Measurements from ENCODE around the gene TSPEAR.

Gene TSPEAR

DNA sequence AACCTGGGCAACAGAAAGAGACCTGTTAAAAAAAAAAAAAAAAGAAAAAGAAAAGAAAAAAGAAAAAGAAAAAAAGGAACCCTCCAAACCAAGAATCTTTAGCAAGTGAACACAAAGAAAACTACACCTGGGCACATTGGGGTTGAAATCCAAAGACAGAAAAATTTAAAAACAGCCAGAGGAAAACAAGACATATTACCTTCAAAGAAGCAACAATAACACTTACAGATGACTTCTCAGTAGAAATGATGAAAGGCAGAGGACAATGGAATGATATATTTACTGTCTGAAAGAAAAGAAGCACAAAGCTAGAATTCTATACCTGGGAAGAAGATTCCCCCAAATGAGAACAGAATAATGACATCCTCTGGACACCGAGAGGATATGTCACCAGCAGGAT, 168.7 kb downstream of the TSPEAR start:
- H3K36me3 ChIP-seq = no peaks in the 10 kb centered on the region
- peak overlapping the region; percentile 88 for H3K27ac ChIP-seq
- peaks cover 58 to 69% of the 10 kb centered on the region in 2 experiments for H3K4me1 ChIP-seq (ENCODE audit: control insufficient read depth in 1 of 2, insufficient read depth in 1 of 2, low read depth in 1 of 2, low read length in 1 of 2)
- TF ChIP-seq, protein P1, sequence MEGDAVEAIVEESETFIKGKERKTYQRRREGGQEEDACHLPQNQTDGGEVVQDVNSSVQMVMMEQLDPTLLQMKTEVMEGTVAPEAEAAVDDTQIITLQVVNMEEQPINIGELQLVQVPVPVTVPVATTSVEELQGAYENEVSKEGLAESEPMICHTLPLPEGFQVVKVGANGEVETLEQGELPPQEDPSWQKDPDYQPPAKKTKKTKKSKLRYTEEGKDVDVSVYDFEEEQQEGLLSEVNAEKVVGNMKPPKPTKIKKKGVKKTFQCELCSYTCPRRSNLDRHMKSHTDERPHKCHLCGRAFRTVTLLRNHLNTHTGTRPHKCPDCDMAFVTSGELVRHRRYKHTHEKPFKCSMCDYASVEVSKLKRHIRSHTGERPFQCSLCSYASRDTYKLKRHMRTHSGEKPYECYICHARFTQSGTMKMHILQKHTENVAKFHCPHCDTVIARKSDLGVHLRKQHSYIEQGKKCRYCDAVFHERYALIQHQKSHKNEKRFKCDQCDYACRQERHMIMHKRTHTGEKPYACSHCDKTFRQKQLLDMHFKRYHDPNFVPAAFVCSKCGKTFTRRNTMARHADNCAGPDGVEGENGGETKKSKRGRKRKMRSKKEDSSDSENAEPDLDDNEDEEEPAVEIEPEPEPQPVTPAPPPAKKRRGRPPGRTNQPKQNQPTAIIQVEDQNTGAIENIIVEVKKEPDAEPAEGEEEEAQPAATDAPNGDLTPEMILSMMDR (IDR thresholded peaks at IDR 0.05) = no peak
- no peaks in the 10 kb centered on the region for H3K9me3 ChIP-seq
- peak overlapping the region in 1 of 2 experiments; percentile 13 for H3K4me3 ChIP-seq (ENCODE audit: low read depth in 1 of 2, low read length in 1 of 2)
- H3K27me3 ChIP-seq = no peaks in the 10 kb centered on the region

GRCh38 chr21:44540741-44541288, 170.6 kb downstream of the TSPEAR start:
- H3K4me1 ChIP-seq (ENCODE audit: control insufficient read depth in 1 of 2, insufficient read depth in 1 of 2, low read depth in 1 of 2, low read length in 1 of 2) = peaks cover 44 to 51% of the 10 kb centered on the region in 2 experiments
- TF ChIP-seq, protein P1 (IDR thresholded peaks at IDR 0.05) = no peak
- no peaks in the 10 kb centered on the region for H3K36me3 ChIP-seq
- no peaks in the 10 kb centered on the region for H3K27me3 ChIP-seq
- peak overlapping the region in 1 of 2 experiments; percentile 34 for H3K4me3 ChIP-seq (ENCODE audit: low read depth in 1 of 2, low read length in 1 of 2)
- peak overlapping the region; percentile 88 for H3K27ac ChIP-seq
- no peaks in the 10 kb centered on the region for H3K9me3 ChIP-seq

GRCh38 chr21:44539991-44540666, 171.2 kb downstream of the TSPEAR start, which contains the start of gene KRTAP10-1:
Gene KRTAP10-1, minus strand, starts transcription at chr21:44540195. Its CDS starts 45 bp downstream, at chr21:44540150.
- no peaks in the 10 kb centered on the region for H3K36me3 ChIP-seq
- TF ChIP-seq, protein P1 (IDR thresholded peaks at IDR 0.05) = no peak

DNA sequence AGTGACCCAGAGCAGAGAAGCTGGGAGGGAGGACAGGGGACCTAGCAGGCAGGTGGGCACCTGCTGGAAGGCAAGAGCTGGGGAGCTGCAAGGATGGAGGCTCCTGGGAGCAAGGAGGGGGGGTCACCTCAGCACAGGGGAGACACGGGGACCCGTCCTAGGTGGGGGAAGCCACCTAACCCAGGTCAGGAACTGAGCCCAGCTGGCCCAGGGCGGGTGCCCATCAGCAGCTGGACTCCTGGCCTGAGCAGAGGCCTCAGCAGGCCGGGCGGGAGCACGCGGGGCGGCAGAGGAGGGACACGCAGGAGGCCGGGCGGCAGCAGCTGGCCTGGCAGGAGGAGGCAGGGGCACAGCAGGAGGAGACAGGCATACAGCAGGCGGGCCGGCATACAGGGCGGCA, 172.3 kb downstream of the TSPEAR start:
- TF ChIP-seq, protein P1 (IDR thresholded peaks at IDR 0.05) = no peak

More at GRCh38 chr21:44539991-44540666, 171.2 kb downstream of the TSPEAR start, which contains the start of gene KRTAP10-1:
- Histone ChIP-seq H3K9me3 (no peaks in the 10 kb centered on the region), H3K27ac (peak within 1 kb of the TSS; percentile 88), H3K27me3 (no peaks in the 10 kb centered on the region), H3K4me1 (ENCODE audit: control insufficient read depth in 1 of 2, insufficient read depth in 1 of 2, low read depth in 1 of 2, low read length in 1 of 2) (peaks cover 44 to 54% of the 10 kb centered on the region in 2 experiments), H3K4me3 (ENCODE audit: low read depth in 1 of 2, low read length in 1 of 2) (no peak within 1 kb of the TSS)

GRCh38 chr21:44537930-44538911, 173.2 kb downstream of the TSPEAR start:
- no peaks in the 10 kb centered on the region for H3K9me3 ChIP-seq
- H3K4me3 ChIP-seq (ENCODE audit: low read depth in 1 of 2, low read length in 1 of 2) = no peak overlapping the region
- H3K27me3 ChIP-seq = no peaks in the 10 kb centered on the region
- TF ChIP-seq, protein P1 (IDR thresholded peaks at IDR 0.05) = no peak
- no peaks in the 10 kb centered on the region for H3K36me3 ChIP-seq
- H3K27ac ChIP-seq = no peak overlapping the region
- H3K4me1 ChIP-seq (ENCODE audit: control insufficient read depth in 1 of 2, insufficient read depth in 1 of 2, low read depth in 1 of 2, low read length in 1 of 2) = peaks cover 41 to 47% of the 10 kb centered on the region in 2 experiments

More for the DNA sequence above, 172.3 kb downstream of the TSPEAR start:
- Histone ChIP-seq H3K27ac (no peak overlapping the region), H3K36me3 (no peaks in the 10 kb centered on the region), H3K4me1 (ENCODE audit: control insufficient read depth in 1 of 2, insufficient read depth in 1 of 2, low read depth in 1 of 2, low read length in 1 of 2) (peaks cover 49 to 55% of the 10 kb centered on the region in 2 experiments), H3K4me3 (ENCODE audit: low read depth in 1 of 2, low read length in 1 of 2) (no peak overlapping the region), H3K9me3 (no peaks in the 10 kb centered on the region), H3K27me3 (no peaks in the 10 kb centered on the region)

Data from neutrophil (primary cell).